ENCODE results near the gene ZNF280D. TPM values are rescaled to one million over a fixed set of nuclear protein-coding genes. Genes with fewer than 3 reads are reported as not detected.
A peak's percentile ranks its signal among the peaks of the same experiment; 100 is the strongest.

The ZNF280D gene
- total RNA-seq, 4 donors from 2014 or later: 22.4 to 79.2 (median 43.3) TPM

DNA sequence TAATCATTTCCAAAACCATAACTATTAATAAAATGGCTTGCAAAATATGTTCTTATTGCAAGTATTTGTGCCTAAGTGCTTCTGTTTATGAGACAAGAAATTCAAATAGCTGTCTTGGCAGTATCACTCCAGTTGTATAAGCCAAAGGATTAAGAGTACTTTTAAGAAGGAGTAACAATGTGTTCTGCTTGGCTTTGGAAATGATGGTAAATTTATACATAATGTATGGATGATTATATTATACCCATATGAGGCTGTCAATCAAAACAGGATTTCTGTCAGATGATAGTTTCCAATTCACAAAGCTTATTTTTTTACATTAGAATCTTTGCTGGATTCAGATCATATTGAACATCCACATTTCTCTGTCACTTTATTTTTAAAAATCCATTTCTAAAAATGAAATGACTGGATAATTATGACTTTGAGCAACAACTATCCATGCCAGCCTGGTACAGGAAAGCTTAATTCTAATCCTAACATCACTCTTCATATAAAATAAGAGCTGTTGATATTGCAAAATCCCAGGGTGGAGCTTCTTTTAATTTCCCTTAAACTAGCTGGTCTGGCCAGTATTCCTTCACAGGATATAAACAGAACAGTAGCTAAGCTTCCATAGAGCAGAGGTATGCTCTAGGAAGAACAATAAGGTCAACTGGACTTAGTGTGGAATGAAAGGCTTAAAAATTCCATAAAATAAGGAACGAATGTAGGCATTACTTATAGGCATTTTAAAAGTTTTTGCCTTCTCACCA lies 30.0 kb upstream of the ZNF280D start:
- in situ Hi-C loops (cut with MboI; ENCODE audit: low pct_ligation_motif_present in 1 of 4, low pct_unique_long_range_greater_than_20kb in 1 of 4, low sequenced_read_pairs in 3 of 4) (no loop called here), intact Hi-C loops (cut with DNase I; ENCODE audit: low total_unique reads) (no loop called here)
- Histone ChIP-seq H3K36me3 (no peaks in the 10 kb centered on the region), H3K27me3 (no peaks in the 10 kb centered on the region), H3K9me3 (no peaks in the 10 kb centered on the region), H3K4me3 (no peak overlapping the region), H3K27ac (peak overlapping the region; percentile 3 to 47 (median 40)), H3K4me1 (peaks cover 0 to 15% (median 3%) of the 10 kb centered on the region in 4 donors)
- no peak for DNase-seq
- TF ChIP-seq POLR2A (IDR thresholded peaks at IDR 0.05): no peak
- 44 to 81% methylated on average over 1 of the region's 1 CpG for WGBS, 2 donors (ENCODE audit: low coverage in 1 of 2)

DNA sequence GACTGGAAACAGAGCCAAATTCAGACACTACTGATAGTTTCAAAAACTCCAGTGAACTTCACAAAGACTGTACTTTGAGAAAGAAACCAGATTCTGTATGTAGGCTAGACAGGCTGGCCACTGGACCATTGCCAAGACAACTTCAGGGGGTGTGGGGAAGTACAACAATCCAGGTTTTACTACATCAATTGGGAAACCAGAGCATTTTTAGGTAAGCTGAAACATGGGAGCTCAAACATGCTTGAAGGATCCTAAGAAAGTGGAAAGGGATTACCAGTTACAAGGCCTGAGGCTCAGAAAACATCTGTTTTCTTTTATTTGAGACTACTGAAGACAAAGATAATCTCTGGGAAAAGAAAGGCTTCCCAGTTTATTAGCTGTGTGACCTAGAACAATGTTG lies 26.9 kb upstream of the ZNF280D start:
- Histone ChIP-seq H3K27ac (no peak overlapping the region), H3K36me3 (no peaks in the 10 kb centered on the region), H3K9me3 (no peaks in the 10 kb centered on the region), H3K4me1 (peaks cover 0 to 15% (median 3%) of the 10 kb centered on the region in 4 donors), H3K27me3 (no peaks in the 10 kb centered on the region), H3K4me3 (no peak overlapping the region)
- DNase-seq: no peak
- in situ Hi-C loops (cut with MboI; ENCODE audit: low pct_ligation_motif_present in 1 of 4, low pct_unique_long_range_greater_than_20kb in 1 of 4, low sequenced_read_pairs in 3 of 4): no loop called here
- TF ChIP-seq EP300 (IDR thresholded peaks at IDR 0.05; ENCODE audit: low read depth): no peak
- TF ChIP-seq, protein P1, sequence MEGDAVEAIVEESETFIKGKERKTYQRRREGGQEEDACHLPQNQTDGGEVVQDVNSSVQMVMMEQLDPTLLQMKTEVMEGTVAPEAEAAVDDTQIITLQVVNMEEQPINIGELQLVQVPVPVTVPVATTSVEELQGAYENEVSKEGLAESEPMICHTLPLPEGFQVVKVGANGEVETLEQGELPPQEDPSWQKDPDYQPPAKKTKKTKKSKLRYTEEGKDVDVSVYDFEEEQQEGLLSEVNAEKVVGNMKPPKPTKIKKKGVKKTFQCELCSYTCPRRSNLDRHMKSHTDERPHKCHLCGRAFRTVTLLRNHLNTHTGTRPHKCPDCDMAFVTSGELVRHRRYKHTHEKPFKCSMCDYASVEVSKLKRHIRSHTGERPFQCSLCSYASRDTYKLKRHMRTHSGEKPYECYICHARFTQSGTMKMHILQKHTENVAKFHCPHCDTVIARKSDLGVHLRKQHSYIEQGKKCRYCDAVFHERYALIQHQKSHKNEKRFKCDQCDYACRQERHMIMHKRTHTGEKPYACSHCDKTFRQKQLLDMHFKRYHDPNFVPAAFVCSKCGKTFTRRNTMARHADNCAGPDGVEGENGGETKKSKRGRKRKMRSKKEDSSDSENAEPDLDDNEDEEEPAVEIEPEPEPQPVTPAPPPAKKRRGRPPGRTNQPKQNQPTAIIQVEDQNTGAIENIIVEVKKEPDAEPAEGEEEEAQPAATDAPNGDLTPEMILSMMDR (IDR thresholded peaks at IDR 0.05): no peak
- TF ChIP-seq POLR2A (IDR thresholded peaks at IDR 0.05): no peak
- TF ChIP-seq POLR2AphosphoS5 (IDR thresholded peaks at IDR 0.05): no peak
- intact Hi-C loops (cut with DNase I; ENCODE audit: low total_unique reads): no loop called here

DNA sequence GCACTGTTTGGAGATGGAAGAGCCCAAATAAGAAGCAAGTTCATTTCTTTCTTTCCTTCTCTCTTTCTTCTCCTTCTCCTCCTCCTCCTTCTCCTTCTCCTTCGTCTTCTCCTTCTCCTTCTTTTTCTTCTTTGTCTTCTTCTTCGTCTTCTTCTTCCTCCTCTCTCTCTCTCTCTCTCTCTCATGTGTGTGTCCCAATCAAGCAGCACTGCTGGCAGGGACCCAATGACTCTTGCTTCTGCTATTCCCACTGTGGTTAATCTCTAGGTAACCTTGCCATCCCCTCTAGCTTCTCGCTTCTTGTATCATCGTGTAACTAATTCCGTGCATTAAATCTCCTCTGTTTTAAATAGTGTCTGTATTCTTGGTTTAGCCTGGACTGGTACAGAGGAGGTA lies 26.1 kb upstream of the ZNF280D start:
- DNase-seq: peak; percentile 27

DNA sequence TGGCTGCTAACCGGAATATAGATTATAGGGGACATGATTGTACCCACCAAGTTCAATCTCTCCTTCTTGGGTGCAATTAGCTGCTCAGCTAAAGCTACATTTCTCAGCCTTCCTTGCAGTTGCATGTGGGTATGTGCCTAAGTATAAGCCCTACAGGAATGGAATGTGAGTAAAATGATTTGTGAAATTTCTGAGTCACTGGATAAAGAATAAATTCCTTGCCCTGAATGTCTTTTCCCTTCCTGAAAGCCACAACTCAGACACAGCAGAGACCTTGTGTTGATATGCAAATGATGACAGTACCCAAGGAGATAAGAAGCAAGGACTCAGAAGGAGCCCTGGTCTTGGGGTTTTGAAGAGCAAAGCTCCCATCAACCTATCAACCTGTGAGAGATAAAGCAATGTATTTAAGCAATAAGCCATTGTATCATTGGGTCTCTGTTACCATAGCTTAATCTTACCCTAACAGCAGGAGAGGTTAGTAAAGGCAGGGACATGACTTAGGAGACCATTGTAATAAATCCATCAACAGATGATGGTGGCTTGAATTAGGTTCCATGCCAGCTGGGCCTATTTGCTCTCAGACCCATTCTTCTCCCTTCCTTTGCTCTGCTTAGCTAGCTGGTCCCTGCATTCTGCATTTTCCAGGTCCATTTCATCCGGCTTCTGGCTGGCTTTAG lies 25.6 kb upstream of the ZNF280D start:
- H3K9me3 ChIP-seq: no peaks in the 10 kb centered on the region
- no peak for DNase-seq
- in situ Hi-C loops (cut with MboI; ENCODE audit: low pct_ligation_motif_present in 1 of 4, low pct_unique_long_range_greater_than_20kb in 1 of 4, low sequenced_read_pairs in 3 of 4): no loop called here
- H3K36me3 ChIP-seq: no peaks in the 10 kb centered on the region
- TF ChIP-seq EP300 (IDR thresholded peaks at IDR 0.05; ENCODE audit: low read depth) (no peak), POLR2A (IDR thresholded peaks at IDR 0.05) (no peak), POLR2AphosphoS5 (IDR thresholded peaks at IDR 0.05) (no peak)
- TF ChIP-seq, protein P1 (IDR thresholded peaks at IDR 0.05): no peak
- peaks cover 0 to 12% (median 3%) of the 10 kb centered on the region in 4 donors for H3K4me1 ChIP-seq
- H3K4me3 ChIP-seq: no peak overlapping the region
- no peaks in the 10 kb centered on the region for H3K27me3 ChIP-seq
- WGBS, 2 donors (ENCODE audit: low coverage in 1 of 2): 94 to 100% methylated on average over 2 of the region's 2 CpGs
- H3K27ac ChIP-seq: no peak overlapping the region
- intact Hi-C loops (cut with DNase I; ENCODE audit: low total_unique reads): no loop called here

More for the DNA sequence above, 26.1 kb upstream of the ZNF280D start:
- no peaks in the 10 kb centered on the region for H3K9me3 ChIP-seq
- 79 to 88% methylated on average over 4 of the region's 5 CpGs for WGBS, 2 donors (ENCODE audit: low coverage in 1 of 2)
- TF ChIP-seq, protein P1 (IDR thresholded peaks at IDR 0.05): no peak
- TF ChIP-seq POLR2AphosphoS5 (IDR thresholded peaks at IDR 0.05): no peak
- H3K27me3 ChIP-seq: no peaks in the 10 kb centered on the region
- no peak overlapping the region for H3K27ac ChIP-seq
- peaks cover 0 to 15% (median 3%) of the 10 kb centered on the region in 4 donors for H3K4me1 ChIP-seq
- H3K36me3 ChIP-seq: no peaks in the 10 kb centered on the region
- no peak overlapping the region for H3K4me3 ChIP-seq
- intact Hi-C loops (cut with DNase I; ENCODE audit: low total_unique reads): no loop called here
- in situ Hi-C loops (cut with MboI; ENCODE audit: low pct_ligation_motif_present in 1 of 4, low pct_unique_long_range_greater_than_20kb in 1 of 4, low sequenced_read_pairs in 3 of 4): no loop called here

Data from transverse colon (tissue), 4 donors.